Fibroblast of lung (primary cell): ENCODE results near the gene IP6K1. TPM values are rescaled to one million over a fixed set of nuclear protein-coding genes. Genes with fewer than 3 reads are reported as not detected.
"Not testable (repeated sequence)": the region's sequence is repeated elsewhere in the genome, so short reads cannot be mapped to it uniquely, and the experiment has no call there.

Experiments used
- DNase-seq, 2 donors: peaks; one replicate each; pipeline versions ENCODE4 v3.0.0 to v3.0.0-alpha.2; 2010; ENCODE audit warnings: low read depth in 2 of 2
- H2AFZ ChIP-seq: 2 replicates; pipeline ENCODE4 v1.5.1; 2012; ENCODE audit warnings: low read length, control low read depth, inconsistent platforms
- H3K27ac ChIP-seq: 2 replicates; pipeline ENCODE4 v1.5.1; 2011; ENCODE audit warnings: low read length, control low read depth; ENCODE audit not compliant: insufficient read depth
- H3K27me3 ChIP-seq: 2 replicates; pipeline ENCODE4 v1.5.1; 2011; ENCODE audit warnings: mild to moderate bottlenecking, low read length; ENCODE audit not compliant: control insufficient read depth, insufficient read depth
- H3K36me3 ChIP-seq: 2 replicates; pipeline ENCODE4 v1.5.1; 2011; ENCODE audit warnings: low read length; ENCODE audit not compliant: control insufficient read depth, insufficient read depth
- H3K4me1 ChIP-seq: 2 replicates; pipeline ENCODE4 v1.5.1; 2011; ENCODE audit warnings: low read length; ENCODE audit not compliant: control insufficient read depth, insufficient read depth; ENCODE audit errors: extremely low read depth
- H3K4me2 ChIP-seq: 2 replicates; pipeline ENCODE4 v1.5.1; 2011; ENCODE audit warnings: low read length, control low read depth; ENCODE audit not compliant: insufficient read depth; ENCODE audit errors: extremely low read depth
- H3K4me3 ChIP-seq, 4 experiments: fragments of 200-600 bp in 1 of 4; sonication (generic) in 1 of 4; replicated peaks in 1 of 4; 2 replicates each; pipeline ENCODE4 v1.5.1; 2011 to 2016; ENCODE audit warnings: low read length in 4 of 4, low read depth in 3 of 4, mild to moderate bottlenecking in 3 of 4, control low read depth in 2 of 4, inconsistent platforms in 1 of 4, mixed read lengths in 1 of 4; ENCODE audit not compliant: insufficient read depth in 1 of 4; ENCODE audit errors: control extremely low read depth in 1 of 4
- H3K79me2 ChIP-seq: 2 replicates; pipeline ENCODE4 v1.5.1; 2012; ENCODE audit warnings: mild to moderate bottlenecking, low read length, inconsistent platforms; ENCODE audit not compliant: control insufficient read depth, insufficient read depth
- H3K9ac ChIP-seq: 2 replicates; pipeline ENCODE4 v1.5.1; 2011; ENCODE audit warnings: mild to moderate bottlenecking, low read length, control low read depth; ENCODE audit not compliant: insufficient read depth
- H3K9me3 ChIP-seq: 2 replicates; pipeline ENCODE4 v1.5.1; 2012; ENCODE audit warnings: low read depth, low read length; ENCODE audit not compliant: control insufficient read depth, insufficient read depth
- H4K20me1 ChIP-seq: 2 replicates; pipeline ENCODE4 v1.5.1; 2011; ENCODE audit warnings: low read length; ENCODE audit not compliant: control insufficient read depth, insufficient read depth; ENCODE audit errors: extremely low read depth
- EZH2 ChIP-seq: IDR thresholded peaks from 2 replicates; pipeline ENCODE4 v1.5.1; 2012; ENCODE audit warnings: low read length, control low read depth, mild to moderate bottlenecking; ENCODE audit errors: missing control alignments
- polyA plus RNA-seq, 2 donors: library from polyadenylated mRNA; depleted of rRNA in 1 of 2; stranded (reverse) in 1 of 2; unstranded in 1 of 2; fragments of >200 nt; gene quantifications; 2 replicates each; pipeline ENCODE4 v1.2.1, GENCODE V29; 2011 to 2012; ENCODE audit warnings: missing spikeins in 1 of 2
- total RNA-seq: library from RNA; depleted of rRNA; stranded (reverse); fragments of >200 nt; gene quantifications from 2 replicates; pipeline ENCODE4 v1.2.1, GENCODE V29; 2014
- TF ChIP-seq, protein P1 (sequence below), 2 donors: IDR thresholded peaks in 1 of 2; conservative IDR thresholded peaks in 1 of 2; 1 replicate in 1 of 2; 2 replicates in 1 of 2; pipeline ENCODE4 v1.5.1; 2011 to 2012; ENCODE audit warnings: low read length in 2 of 2, control low read depth in 1 of 2, inconsistent platforms in 1 of 2, low read depth in 1 of 2, mild to moderate bottlenecking in 1 of 2

The IP6K1 gene
- total and polyA plus RNA-seq, 2 donors (not counting 1 experiment from before 2014, with no cell fraction given) = 30.2 to 45.4 TPM

DNA sequence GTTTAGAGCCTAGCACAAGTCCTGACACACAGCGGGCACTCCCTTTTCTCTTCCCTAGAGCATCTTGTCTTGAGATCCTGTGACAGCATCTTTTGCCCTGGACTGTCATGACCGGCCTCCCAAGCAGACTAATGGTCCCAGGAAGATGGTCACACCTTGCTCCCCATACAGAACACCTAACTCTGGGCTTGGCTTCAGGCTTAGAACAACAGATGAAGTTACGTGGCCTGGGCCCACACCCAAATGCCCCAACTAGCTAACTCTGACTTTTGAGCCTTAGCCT, 781 bp upstream of the IP6K1 start:
- Histone ChIP-seq H2AFZ (peak overlapping the region; percentile 77), H3K4me1 (peaks cover 7% of the 10 kb centered on the region), H3K4me3 (peak overlapping the region in 1 of 4 experiments; percentile 55), H3K27me3 (no peaks in the 10 kb centered on the region), H4K20me1 (no peaks in the 10 kb centered on the region), H3K27ac (no peak overlapping the region), H3K4me2 (no peak overlapping the region), H3K9ac (no peak overlapping the region), H3K9me3 (no peaks in the 10 kb centered on the region), H3K79me2 (peaks cover 36% of the 10 kb centered on the region), H3K36me3 (no peaks in the 10 kb centered on the region)
- DNase-seq = no peak
- TF ChIP-seq EZH2 = no peak
- TF ChIP-seq, protein P1, sequence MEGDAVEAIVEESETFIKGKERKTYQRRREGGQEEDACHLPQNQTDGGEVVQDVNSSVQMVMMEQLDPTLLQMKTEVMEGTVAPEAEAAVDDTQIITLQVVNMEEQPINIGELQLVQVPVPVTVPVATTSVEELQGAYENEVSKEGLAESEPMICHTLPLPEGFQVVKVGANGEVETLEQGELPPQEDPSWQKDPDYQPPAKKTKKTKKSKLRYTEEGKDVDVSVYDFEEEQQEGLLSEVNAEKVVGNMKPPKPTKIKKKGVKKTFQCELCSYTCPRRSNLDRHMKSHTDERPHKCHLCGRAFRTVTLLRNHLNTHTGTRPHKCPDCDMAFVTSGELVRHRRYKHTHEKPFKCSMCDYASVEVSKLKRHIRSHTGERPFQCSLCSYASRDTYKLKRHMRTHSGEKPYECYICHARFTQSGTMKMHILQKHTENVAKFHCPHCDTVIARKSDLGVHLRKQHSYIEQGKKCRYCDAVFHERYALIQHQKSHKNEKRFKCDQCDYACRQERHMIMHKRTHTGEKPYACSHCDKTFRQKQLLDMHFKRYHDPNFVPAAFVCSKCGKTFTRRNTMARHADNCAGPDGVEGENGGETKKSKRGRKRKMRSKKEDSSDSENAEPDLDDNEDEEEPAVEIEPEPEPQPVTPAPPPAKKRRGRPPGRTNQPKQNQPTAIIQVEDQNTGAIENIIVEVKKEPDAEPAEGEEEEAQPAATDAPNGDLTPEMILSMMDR (conservative IDR thresholded peaks at IDR 0.05 in 1 of 2, IDR thresholded peaks at IDR 0.05 in 1 of 2; ENCODE audit: low read depth in 1 of 2, low read length in 2 of 2) = no peak

- Histone ChIP-seq H3K27ac (peak overlapping the region; percentile 86), H3K27me3 (no peaks in the 10 kb centered on the region), H3K4me2 (peak overlapping the region; percentile 94), H3K79me2 (peaks cover 42% of the 10 kb centered on the region), H3K36me3 (peaks cover 4% of the 10 kb centered on the region), H2AFZ (no peak overlapping the region), H3K9me3 (no peaks in the 10 kb centered on the region), H3K4me3 (peak overlapping the region; percentile 76 to 95 (median 80)), H3K4me1 (peaks cover 7% of the 10 kb centered on the region), H3K9ac (peak overlapping the region; percentile 91), H4K20me1 (no peaks in the 10 kb centered on the region)
- TF ChIP-seq EZH2 = no peak
- TF ChIP-seq, protein P1 (conservative IDR thresholded peaks at IDR 0.05 in 1 of 2, IDR thresholded peaks at IDR 0.05 in 1 of 2; ENCODE audit: low read depth in 1 of 2, low read length in 2 of 2) = no peak
- DNase-seq = peak; percentile 33 to 46
These were observed 581 bp downstream of the IP6K1 start for GRCh38 chr3:49785565-49786356.

GRCh38 chr3:49782277-49782676, 4.1 kb downstream of the IP6K1 start:
- peaks cover 69% of the 10 kb centered on the region for H3K79me2 ChIP-seq
- H3K4me1 ChIP-seq, H2AFZ ChIP-seq, H3K4me2 ChIP-seq, H3K4me3 ChIP-seq, H3K36me3 ChIP-seq, DNase-seq, H4K20me1 ChIP-seq, H3K9me3 ChIP-seq, H3K27me3 ChIP-seq, H3K9ac ChIP-seq, H3K27ac ChIP-seq: not testable (repeated sequence)
